WERI-Rb-1 (cell line): ENCODE data around the gene FREM1.

Source experiments
- DNase-seq: peaks from one replicate; pipeline ENCODE4 v3.0.0-alpha.2; 2020
- H3K27ac ChIP-seq: fragments of 250-450 bp; sonication (Bioruptor Pico); 2 replicates; pipeline ENCODE4 v1.5.1; 2020; ENCODE audit warnings: mild to moderate bottlenecking, moderate library complexity
- H3K27me3 ChIP-seq: fragments of 250-450 bp; sonication (Bioruptor Pico); 2 replicates; pipeline ENCODE4 v1.5.1; 2021; ENCODE audit warnings: mild to moderate bottlenecking, low read depth, moderate library complexity; ENCODE audit not compliant: insufficient read depth, severe bottlenecking
- H3K36me3 ChIP-seq: fragments of 250-450 bp; sonication (Bioruptor Pico); 2 replicates; pipeline ENCODE4 v1.5.1; 2020; ENCODE audit warnings: mild to moderate bottlenecking, moderate library complexity
- H3K4me3 ChIP-seq: 2 replicates; pipeline ENCODE4 v1.5.1; 2011; ENCODE audit warnings: low read depth, mild to moderate bottlenecking, control low read depth, low read length
- H3K9me3 ChIP-seq: fragments of 250-450 bp; sonication (Bioruptor Pico); 2 replicates; pipeline ENCODE4 v1.5.1; 2021; ENCODE audit warnings: mild to moderate bottlenecking, moderate library complexity; ENCODE audit not compliant: severe bottlenecking
- CTCF ChIP-seq: IDR thresholded peaks from 2 replicates; pipeline ENCODE4 v1.5.1; 2011; ENCODE audit warnings: low read depth, mild to moderate bottlenecking, control low read depth, inconsistent platforms, low read length

FREM1 gene

DNA sequence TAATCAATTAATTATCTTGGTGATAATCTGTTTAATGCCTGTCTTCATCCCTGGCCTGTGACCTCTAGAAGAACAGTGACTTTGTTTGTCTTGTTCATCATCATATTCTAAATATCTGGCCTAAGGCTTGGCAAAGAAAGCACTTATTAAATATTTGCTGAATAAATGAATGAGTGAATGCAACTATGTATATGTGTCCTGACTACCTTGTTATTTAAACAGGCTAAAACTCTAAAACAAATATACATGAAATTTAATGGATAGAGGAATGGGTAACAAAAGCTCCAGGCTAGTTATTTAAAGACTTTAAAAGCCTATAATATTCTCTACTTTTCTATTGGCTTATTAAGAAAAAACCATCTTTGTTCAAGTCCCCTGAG lies 96.0 kb downstream of the FREM1 start:
- H3K36me3 ChIP-seq = no peaks in the 10 kb centered on the region; the same call in 1 of the 2 replicates
- H3K27ac ChIP-seq = no peak overlapping the region
- H3K9me3 ChIP-seq = peaks cover 1% of the 10 kb centered on the region
- no peaks in the 10 kb centered on the region for H3K27me3 ChIP-seq
- DNase-seq = no peak
- H3K4me3 ChIP-seq = no peak overlapping the region
- no peak for TF ChIP-seq CTCF

DNA sequence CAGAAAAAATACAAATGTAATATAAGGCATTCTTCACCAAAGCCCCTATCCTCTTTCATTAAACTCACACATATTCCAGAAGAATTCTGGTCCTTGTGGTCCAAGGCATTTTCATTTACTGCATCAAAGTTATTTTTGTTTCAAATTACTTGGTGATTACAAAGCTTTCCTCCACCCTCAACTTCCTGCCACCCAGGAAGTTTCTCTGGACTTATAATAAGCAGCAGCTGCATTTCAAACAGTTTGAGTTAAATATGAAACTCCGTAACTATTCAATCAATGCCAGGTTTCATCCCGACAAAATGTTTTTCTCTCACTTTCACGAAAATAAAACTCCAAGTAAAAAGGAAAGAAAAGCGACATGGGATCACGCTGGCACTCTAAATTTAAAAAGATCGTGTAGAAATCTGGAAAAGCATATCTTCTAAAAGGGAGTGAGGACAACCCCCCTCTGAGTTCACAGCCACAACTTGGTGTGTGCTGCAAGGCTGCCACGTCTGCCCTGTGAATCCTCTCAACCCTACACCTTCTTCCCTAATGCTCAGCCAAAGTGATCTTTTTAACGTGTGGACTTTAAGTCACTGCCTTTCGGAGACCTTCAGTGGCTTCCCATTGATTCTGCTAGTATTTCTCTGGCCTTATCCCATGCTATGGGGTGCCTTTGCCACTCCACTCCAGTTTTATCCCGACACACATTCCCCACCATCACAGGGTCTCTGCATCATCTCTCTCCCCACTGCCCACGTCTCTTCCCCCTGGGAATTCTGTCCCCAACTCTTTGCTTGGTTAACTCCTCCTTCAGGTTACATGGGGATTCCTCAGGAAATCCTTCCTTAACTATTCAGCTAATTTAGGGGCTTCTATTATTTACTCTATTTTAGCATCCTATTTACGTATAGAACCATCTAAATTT lies 96.6 kb downstream of the FREM1 start:
- Histone ChIP-seq H3K9me3 (peaks cover 7% of the 10 kb centered on the region), H3K27ac (no peak overlapping the region), H3K36me3 (no peaks in the 10 kb centered on the region; the same call in 1 of the 2 replicates), H3K4me3 (no peak overlapping the region), H3K27me3 (no peaks in the 10 kb centered on the region)
- no peak for DNase-seq
- no peak for TF ChIP-seq CTCF

GRCh38 chr9:14812806-14813205 lies 97.4 kb downstream of the FREM1 start:
- no peak for TF ChIP-seq CTCF
- no peaks in the 10 kb centered on the region; the same call in 1 of the 2 replicates for H3K36me3 ChIP-seq
- H3K27ac ChIP-seq = peak overlapping the region; percentile 28
- no peak for DNase-seq
- H3K9me3 ChIP-seq = peaks cover 7% of the 10 kb centered on the region
- H3K27me3 ChIP-seq = no peaks in the 10 kb centered on the region
- H3K4me3 ChIP-seq = no peak overlapping the region

GRCh38 chr9:14811844-14812243 lies 98.4 kb downstream of the FREM1 start:
- Histone ChIP-seq H3K36me3 (no peaks in the 10 kb centered on the region; the same call in 1 of the 2 replicates), H3K9me3 (peaks cover 7% of the 10 kb centered on the region), H3K27me3 (no peaks in the 10 kb centered on the region), H3K27ac (peak overlapping the region; percentile 28), H3K4me3 (no peak overlapping the region)
- no peak for TF ChIP-seq CTCF
- no peak for DNase-seq

- no peak for TF ChIP-seq CTCF
- H3K36me3 ChIP-seq = no peaks in the 10 kb centered on the region
- no peak overlapping the region for H3K27ac ChIP-seq
- H3K27me3 ChIP-seq = no peaks in the 10 kb centered on the region
- H3K4me3 ChIP-seq = no peak overlapping the region
- H3K9me3 ChIP-seq = peaks cover 7% of the 10 kb centered on the region
- no peak for DNase-seq
Measured at GRCh38 chr9:14806941-14807520, 103.2 kb downstream of the FREM1 start.
